ENCODE measurements around the gene RBM38.

RBM38 gene

GRCh38 chr20:57403216-57403615, 12.0 kb downstream of the RBM38 start:
- Histone ChIP-seq H3K27me3 (ENCODE audit: insufficient read depth, poor library complexity, severe bottlenecking) (no peaks in the 10 kb centered on the region), H3K9me3 (ENCODE audit: severe bottlenecking) (no peaks in the 10 kb centered on the region), H3K36me3 (ENCODE audit: low read depth) (peaks cover 2% of the 10 kb centered on the region; the same call in 1 of the 2 replicates), H3K27ac (ENCODE audit: poor library complexity, severe bottlenecking) (no peak overlapping the region), H3K4me1 (ENCODE audit: insufficient read depth, poor library complexity, severe bottlenecking) (no peaks in the 10 kb centered on the region), H3K4me3 (ENCODE audit: severe bottlenecking) (no peak overlapping the region)
- no peak for TF ChIP-seq CTCF (IDR thresholded peaks at IDR 0.05; ENCODE audit: poor library complexity, severe bottlenecking)
- no peak for DNase-seq (ENCODE audit: low spot score)
- ATAC-seq (ENCODE audit: low read depth), result no peak

GRCh38 chr20:57404006-57404405, 12.8 kb downstream of the RBM38 start:
- no peaks in the 10 kb centered on the region for H3K27me3 ChIP-seq (ENCODE audit: insufficient read depth, poor library complexity, severe bottlenecking)

GRCh38 chr20:57404419-57405072, 13.3 kb downstream of the RBM38 start:
- Histone ChIP-seq H3K9me3 (ENCODE audit: severe bottlenecking) (no peaks in the 10 kb centered on the region), H3K27me3 (ENCODE audit: insufficient read depth, poor library complexity, severe bottlenecking) (no peaks in the 10 kb centered on the region), H3K4me3 (ENCODE audit: severe bottlenecking) (no peak overlapping the region), H3K36me3 (ENCODE audit: low read depth) (peaks cover 10% of the 10 kb centered on the region; the same call in 1 of the 2 replicates), H3K4me1 (ENCODE audit: insufficient read depth, poor library complexity, severe bottlenecking) (no peaks in the 10 kb centered on the region), H3K27ac (ENCODE audit: poor library complexity, severe bottlenecking) (no peak overlapping the region)
- TF ChIP-seq CTCF (IDR thresholded peaks at IDR 0.05; ENCODE audit: poor library complexity, severe bottlenecking), result no peak
- DNase-seq (ENCODE audit: low spot score) (no peak), ATAC-seq (ENCODE audit: low read depth) (no peak)

More at GRCh38 chr20:57404006-57404405, 12.8 kb downstream of the RBM38 start:
- Histone ChIP-seq H3K4me3 (ENCODE audit: severe bottlenecking) (no peak overlapping the region), H3K27ac (ENCODE audit: poor library complexity, severe bottlenecking) (no peak overlapping the region), H3K36me3 (ENCODE audit: low read depth) (peaks cover 10% of the 10 kb centered on the region; the same call in 1 of the 2 replicates), H3K9me3 (ENCODE audit: severe bottlenecking) (no peaks in the 10 kb centered on the region), H3K4me1 (ENCODE audit: insufficient read depth, poor library complexity, severe bottlenecking) (no peaks in the 10 kb centered on the region)
- TF ChIP-seq CTCF (IDR thresholded peaks at IDR 0.05; ENCODE audit: poor library complexity, severe bottlenecking), result no peak
- DNase-seq (ENCODE audit: low spot score) (no peak), ATAC-seq (ENCODE audit: low read depth) (no peak)

- Histone ChIP-seq H3K36me3 (ENCODE audit: low read depth) (peaks cover 10% of the 10 kb centered on the region; the same call in 1 of the 2 replicates), H3K27me3 (ENCODE audit: insufficient read depth, poor library complexity, severe bottlenecking) (no peaks in the 10 kb centered on the region), H3K9me3 (ENCODE audit: severe bottlenecking) (no peaks in the 10 kb centered on the region), H3K4me1 (ENCODE audit: insufficient read depth, poor library complexity, severe bottlenecking) (no peaks in the 10 kb centered on the region), H3K27ac (ENCODE audit: poor library complexity, severe bottlenecking) (no peak overlapping the region), H3K4me3 (ENCODE audit: severe bottlenecking) (no peak overlapping the region)
- no peak for ATAC-seq (ENCODE audit: low read depth)
- TF ChIP-seq CTCF (IDR thresholded peaks at IDR 0.05; ENCODE audit: poor library complexity, severe bottlenecking), result no peak
- no peak for DNase-seq (ENCODE audit: low spot score)
Observed at GRCh38 chr20:57405236-57406016, 14.2 kb downstream of the RBM38 start.
